Cerebellar cortex (tissue), 1 donor: ENCODE data around the gene GRB10.
A peak's percentile ranks its signal among the peaks of the same experiment; 100 is the strongest.

ENCODE experiments used
- DNase-seq: peaks from one replicate; pipeline ENCODE4 v3.0.0-alpha.2; 2015; ENCODE audit warnings: low spot score

Gene GRB10

DNA sequence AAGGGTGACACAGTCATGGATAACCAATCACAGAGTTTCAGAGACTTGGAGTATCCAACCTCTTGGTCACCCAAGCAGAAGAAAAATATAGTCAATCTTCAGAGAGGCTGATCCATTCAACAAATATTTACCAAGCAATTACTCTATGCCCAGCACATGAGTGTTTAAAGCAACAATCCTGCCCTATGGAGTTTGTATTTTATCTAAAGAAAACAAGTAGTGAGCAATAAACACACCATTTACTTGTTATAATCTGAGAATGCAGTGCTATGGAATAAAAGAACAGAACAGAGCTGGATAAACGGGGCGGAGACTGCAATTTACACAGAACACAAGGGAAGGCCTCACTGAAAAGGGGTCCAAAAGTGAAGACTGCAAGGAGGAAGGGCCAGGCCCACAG, 63.8 kb downstream of the GRB10 start:
- no peak for DNase-seq

- DNase-seq = no peak
These were observed 64.4 kb downstream of the GRB10 start for GRCh38 chr7:50718311-50718710.

GRCh38 chr7:50717181-50717580, 65.5 kb downstream of the GRB10 start:
- no peak for DNase-seq

GRCh38 chr7:50714857-50715256, 67.8 kb downstream of the GRB10 start:
- DNase-seq = no peak

DNA sequence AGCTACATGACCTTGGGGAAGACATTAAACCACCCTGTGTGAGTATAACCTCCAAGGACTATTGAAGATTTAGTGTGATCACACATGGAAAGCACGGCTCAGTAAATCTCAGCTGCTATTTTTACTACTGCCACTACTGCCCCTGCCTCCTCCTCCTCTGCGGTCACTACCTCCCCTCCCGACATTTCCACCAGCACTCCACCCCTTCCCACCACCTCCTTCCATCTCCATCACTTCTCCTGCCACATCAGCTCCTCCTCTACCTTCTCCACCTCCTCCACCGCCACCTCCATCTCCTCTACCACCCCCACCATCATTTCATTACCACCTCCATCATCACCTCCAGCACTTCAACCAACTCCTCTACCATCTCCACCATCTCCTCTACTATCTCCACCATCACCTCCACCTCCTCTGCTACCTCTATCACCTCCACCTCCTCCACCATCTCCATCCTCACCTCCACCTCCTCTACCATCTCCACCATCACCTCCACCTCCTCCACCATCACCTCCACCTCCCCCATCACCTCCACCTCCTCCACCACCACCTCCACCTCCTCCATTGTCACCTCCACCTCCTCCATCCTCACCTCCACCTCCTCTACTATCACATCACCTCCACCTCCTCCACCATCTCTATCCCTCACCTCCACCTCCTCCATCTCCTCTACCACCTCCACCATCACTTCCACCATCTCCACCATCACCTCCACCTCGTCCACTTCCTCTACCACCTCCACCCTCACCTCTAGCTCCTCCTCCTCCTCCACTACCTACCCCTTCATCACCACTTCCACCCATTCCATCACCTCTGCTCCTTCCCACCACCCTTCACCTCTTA, 69.4 kb downstream of the GRB10 start:
- DNase-seq = no peak

DNA sequence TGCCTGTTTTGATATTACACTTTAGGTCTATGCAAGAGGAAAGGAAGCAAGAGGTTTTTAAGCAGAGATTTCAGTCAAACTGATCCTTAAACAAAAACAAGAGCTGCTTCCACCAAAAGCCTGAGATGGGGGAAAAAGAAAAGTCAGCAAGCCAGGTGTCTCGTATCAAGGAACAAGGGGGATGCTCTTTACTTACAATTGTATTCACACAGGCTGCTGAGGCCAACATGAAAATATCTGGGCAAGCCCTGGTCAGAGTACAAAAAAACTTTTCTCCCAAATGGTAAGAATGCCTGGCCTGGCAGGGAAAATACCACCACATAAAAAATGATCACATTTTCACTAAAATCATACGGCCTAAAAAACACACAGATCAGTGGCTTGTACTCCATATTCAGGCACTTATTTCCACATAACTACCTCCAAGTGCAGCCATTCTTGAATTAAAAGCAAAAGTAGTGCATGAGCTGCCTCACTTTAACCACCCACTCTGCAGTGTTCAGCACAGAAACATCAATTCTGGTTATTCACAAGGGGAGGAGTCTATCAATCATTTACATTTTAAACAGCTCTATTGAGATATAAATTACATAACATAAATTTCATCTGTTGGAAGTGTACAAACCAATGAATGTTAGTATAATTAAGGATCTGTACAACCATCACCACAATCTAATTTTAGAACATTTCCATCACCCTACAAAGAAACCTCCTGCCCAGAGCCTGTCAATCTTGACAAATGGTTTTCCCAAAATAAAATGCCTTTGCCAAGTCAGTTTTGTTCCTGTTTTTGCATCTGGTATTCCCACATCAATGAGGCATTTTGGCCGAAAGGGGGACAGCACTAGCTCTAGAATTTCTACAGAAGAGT, 70.2 kb downstream of the GRB10 start:
- DNase-seq = no peak

- DNase-seq = peak; percentile 28
These were observed 71.2 kb downstream of the GRB10 start for GRCh38 chr7:50711271-50712175.

- peak; percentile 85 for DNase-seq
These were observed 72.1 kb downstream of the GRB10 start for GRCh38 chr7:50710441-50711154.

GRCh38 chr7:50709151-50709550, 73.5 kb downstream of the GRB10 start:
- no peak for DNase-seq

- no peak for DNase-seq
These were observed 75.3 kb downstream of the GRB10 start for GRCh38 chr7:50707236-50708006.

DNA sequence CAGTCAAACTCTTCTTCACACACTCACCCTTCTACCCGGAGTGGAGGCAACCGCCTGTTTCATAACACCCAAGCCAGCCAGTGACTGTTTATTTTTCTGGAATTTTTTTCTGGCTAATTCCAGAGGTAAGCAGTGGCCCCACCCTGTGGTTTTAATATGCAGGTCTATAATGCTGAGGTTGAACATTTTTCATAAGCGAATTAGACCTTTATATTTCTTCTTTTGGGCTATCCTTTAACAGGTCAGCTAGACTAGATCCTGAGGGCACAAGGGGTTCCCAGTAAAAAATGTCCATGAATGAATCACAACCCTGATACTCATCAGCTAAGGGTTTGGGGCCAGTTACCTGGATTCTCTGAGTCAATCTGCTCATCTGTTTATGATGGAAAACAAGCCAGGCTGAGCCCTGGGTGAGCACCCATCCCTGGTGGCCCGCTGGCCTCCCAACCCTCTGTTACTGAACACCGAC, 76.2 kb downstream of the GRB10 start:
- no peak for DNase-seq

- DNase-seq = peak; percentile 48
These were observed 77.9 kb downstream of the GRB10 start for GRCh38 chr7:50704844-50705243.

GRCh38 chr7:50703654-50704053, 79.0 kb downstream of the GRB10 start:
- DNase-seq = no peak

GRCh38 chr7:50699143-50699542, 83.6 kb downstream of the GRB10 start:
- no peak for DNase-seq

DNA sequence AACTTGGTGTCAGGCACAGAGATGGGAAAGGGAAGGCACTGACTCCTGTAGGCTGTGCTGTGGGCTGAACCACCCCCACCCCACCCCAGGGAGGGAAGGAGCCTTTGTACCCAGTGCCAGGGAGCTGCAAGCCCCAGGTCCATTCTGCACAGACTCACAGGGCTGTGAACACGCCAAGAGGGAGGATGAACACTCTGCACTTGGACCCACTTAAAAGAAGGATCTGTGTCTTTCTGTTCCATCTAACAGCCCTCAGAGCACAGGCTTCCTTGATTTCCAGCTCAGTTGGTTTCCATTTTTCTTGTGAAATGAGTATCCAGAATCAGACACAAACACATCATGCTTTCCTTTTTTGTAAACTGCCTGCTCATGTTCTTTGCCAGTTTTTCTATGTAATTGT, 84.9 kb downstream of the GRB10 start:
- DNase-seq = no peak

DNA sequence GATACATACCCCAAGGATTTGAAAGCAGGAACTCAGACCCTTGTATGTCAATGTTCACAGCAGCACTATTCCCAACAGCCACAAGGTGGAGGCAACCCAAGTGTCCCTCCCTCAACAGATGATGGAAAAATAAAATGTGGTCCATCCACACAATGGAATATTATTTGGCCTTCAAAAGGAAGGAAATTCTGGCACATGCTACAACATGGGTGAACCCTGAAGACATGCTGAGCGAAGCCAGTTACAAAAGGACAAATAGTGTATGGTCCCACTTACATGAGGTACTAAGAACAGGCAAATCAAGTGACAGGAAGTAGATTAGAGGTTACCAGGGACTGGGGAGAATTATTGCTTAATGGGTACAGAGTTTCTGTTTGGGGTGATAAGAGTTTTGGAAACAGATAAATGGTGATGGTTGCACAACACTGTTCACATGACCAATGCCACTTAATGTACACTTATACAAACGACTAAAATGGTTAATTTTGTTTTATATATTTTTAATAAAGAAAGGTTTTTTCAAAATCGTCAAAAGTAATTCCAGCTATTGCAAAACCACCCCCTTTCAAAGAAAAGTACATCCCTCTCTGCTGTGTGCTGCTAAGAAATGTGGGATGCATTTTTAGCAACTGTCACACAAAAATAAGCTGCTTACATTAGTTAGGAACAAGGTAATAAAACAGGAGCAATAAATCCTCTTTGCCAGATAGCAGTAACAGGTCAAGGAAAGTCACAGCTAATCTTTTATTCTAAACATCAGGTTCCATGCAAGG, 85.7 kb downstream of the GRB10 start:
- no peak for DNase-seq

DNA sequence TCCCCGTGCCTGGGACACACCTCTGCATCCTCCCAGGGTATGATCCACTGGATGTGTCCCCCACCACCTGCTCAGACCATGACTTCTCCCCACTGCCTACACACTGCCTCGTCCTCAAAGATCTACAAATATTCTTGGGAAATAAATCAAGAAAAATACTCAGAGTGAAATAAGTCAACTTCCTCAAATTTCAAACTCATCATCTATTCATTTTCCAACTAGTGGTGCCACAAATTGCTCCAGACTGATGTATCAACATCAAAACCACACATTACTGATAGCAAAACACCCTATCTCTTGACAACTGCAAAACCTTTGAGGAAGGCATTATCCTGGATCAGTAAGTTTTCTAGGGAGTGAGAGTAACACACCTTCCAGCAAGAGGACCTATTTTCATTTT, 87.7 kb downstream of the GRB10 start:
- no peak for DNase-seq

GRCh38 chr7:50693455-50694130, 89.1 kb downstream of the GRB10 start:
- DNase-seq = no peak

DNA sequence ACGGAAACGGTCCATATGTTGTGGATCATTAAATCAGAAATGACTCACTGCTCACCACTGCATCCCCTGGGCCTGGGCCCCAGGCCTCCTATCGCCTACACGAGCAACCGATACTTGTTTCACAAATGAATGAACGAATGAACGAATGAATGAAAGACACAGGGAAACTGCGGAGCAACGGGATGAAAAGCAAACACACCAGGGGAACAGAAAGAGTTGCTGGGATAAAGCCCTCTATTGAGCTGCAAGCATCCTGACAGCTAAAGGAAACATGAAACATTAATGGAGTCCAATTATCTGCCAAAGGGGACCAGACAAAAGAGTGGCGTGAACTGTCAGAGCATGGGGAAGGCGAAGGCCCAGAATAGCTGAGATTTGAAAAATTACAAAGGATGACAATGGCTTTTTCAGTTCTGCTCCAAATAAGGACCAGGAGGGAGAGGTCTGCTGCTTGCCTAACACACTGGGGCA, 92.1 kb downstream of the GRB10 start:
- DNase-seq = no peak
